22Rv1 (cell line): Measurements from ENCODE around the gene HMSD.

ENCODE experiments used
- ZFX ChIP-seq: fragments of 450-650 bp; IDR thresholded peaks from 2 replicates; pipeline ENCODE4 v1.6.1; 2017; ENCODE audit warnings: antibody characterized with exemption, borderline replicate concordance
- TF ChIP-seq, protein P1 (sequence below): fragments of 450-650 bp; IDR thresholded peaks from 2 replicates; pipeline ENCODE4 v1.5.1; 2017; ENCODE audit warnings: mild to moderate bottlenecking

DNA sequence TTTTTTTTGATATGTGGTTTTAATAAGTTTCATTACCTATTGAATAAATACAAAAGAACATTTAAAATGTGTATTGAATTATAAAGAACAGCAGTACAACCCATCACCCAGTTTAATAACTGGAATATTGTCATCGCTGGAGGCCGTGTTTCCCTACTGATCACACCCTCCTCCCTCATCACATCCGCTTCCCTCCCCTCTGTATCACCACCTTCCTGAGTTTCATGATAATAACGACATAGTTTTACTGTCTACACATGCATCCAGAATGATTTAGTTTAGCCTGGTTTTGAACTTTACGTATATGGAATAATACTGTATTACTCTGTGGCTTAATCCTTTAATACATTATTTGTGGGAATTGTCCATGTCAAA, 22.9 kb downstream of the HMSD start:
- TF ChIP-seq, protein P1, sequence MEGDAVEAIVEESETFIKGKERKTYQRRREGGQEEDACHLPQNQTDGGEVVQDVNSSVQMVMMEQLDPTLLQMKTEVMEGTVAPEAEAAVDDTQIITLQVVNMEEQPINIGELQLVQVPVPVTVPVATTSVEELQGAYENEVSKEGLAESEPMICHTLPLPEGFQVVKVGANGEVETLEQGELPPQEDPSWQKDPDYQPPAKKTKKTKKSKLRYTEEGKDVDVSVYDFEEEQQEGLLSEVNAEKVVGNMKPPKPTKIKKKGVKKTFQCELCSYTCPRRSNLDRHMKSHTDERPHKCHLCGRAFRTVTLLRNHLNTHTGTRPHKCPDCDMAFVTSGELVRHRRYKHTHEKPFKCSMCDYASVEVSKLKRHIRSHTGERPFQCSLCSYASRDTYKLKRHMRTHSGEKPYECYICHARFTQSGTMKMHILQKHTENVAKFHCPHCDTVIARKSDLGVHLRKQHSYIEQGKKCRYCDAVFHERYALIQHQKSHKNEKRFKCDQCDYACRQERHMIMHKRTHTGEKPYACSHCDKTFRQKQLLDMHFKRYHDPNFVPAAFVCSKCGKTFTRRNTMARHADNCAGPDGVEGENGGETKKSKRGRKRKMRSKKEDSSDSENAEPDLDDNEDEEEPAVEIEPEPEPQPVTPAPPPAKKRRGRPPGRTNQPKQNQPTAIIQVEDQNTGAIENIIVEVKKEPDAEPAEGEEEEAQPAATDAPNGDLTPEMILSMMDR, result no peak
- no peak for TF ChIP-seq ZFX
